ENCODE results near the gene RDX.
"Not testable (repeated sequence)": the region's sequence is repeated elsewhere in the genome, so short reads cannot be mapped to it uniquely, and the experiment has no call there.

The RDX gene

DNA sequence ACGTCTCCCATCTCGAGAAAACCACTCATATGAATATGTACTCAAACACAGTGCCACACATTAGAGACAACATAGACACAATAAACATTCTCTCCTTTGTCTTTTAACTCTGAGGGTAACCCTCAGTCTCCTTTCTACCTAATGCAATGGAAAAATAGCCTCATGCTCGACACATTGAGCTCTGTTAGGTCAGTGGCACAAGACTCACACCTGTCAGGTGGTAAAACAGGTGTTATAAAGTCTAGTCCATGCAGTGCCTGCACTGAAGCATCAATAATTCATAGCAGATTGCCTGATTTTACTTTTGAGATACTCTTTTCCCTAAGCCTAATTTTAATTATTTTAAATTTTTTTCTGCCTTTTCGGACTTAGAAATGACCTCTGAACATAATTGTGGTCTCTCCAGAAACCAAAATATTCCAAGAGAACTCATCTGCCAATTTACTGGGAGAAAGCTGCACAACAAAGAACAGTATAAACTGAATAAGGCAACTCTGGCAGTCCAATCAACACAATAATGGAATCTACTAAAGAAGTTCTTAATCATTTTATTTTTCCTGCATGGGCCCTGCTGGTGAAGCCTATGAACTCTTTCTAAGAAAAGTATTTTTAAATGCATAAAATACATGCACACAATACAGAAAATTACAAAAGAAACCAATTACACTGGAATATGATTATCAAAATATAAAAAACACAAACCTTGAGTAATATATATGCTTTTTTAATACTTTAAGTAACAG is 9.9 kb downstream of the RDX start:
- Histone ChIP-seq H3K4me2 (ENCODE audit: insufficient read depth, low read length) (no peak overlapping the region), H4K20me1 (ENCODE audit: insufficient read depth, low read length) (no peaks in the 10 kb centered on the region), H3K79me2 (ENCODE audit: insufficient read depth, low read length) (no peaks in the 10 kb centered on the region)

DNA sequence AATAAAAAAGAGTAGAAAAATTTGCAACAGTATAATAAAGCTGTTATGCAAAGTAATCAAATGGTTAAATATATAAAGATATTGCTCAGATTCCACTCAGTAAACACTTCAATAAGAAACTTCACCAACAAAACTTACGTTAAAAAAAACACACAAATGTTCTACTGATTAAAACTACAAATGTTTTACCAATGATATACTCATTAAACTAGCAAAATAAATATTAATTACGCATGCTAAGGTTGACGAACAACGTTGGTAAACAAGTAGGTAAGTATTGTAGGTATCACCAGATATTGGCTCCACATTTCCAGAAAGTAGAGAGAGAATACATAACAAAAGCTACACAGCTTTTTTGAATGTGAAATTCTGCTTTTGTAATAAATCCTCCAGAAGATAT is 12.6 kb downstream of the RDX start:
- H2AFZ ChIP-seq (ENCODE audit: low read depth, low read length): no peak overlapping the region
- no peaks in the 10 kb centered on the region for H3K36me3 ChIP-seq (ENCODE audit: insufficient read depth, low read length)
- DNase-seq (no peak), ATAC-seq (ENCODE audit: insufficient read depth, low read depth) (no peak)
- H3K79me2 ChIP-seq (ENCODE audit: insufficient read depth, low read length): no peaks in the 10 kb centered on the region
- no peak for TF ChIP-seq EZH2 (IDR thresholded peaks at IDR 0.05; ENCODE audit: borderline replicate concordance, low read depth, low read length, severe bottlenecking)
- TF ChIP-seq, protein P1, sequence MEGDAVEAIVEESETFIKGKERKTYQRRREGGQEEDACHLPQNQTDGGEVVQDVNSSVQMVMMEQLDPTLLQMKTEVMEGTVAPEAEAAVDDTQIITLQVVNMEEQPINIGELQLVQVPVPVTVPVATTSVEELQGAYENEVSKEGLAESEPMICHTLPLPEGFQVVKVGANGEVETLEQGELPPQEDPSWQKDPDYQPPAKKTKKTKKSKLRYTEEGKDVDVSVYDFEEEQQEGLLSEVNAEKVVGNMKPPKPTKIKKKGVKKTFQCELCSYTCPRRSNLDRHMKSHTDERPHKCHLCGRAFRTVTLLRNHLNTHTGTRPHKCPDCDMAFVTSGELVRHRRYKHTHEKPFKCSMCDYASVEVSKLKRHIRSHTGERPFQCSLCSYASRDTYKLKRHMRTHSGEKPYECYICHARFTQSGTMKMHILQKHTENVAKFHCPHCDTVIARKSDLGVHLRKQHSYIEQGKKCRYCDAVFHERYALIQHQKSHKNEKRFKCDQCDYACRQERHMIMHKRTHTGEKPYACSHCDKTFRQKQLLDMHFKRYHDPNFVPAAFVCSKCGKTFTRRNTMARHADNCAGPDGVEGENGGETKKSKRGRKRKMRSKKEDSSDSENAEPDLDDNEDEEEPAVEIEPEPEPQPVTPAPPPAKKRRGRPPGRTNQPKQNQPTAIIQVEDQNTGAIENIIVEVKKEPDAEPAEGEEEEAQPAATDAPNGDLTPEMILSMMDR (IDR thresholded peaks at IDR 0.05; ENCODE audit: borderline replicate concordance, extremely low read depth, low read length, poor library complexity, severe bottlenecking): no peak
- no peaks in the 10 kb centered on the region for H3K4me1 ChIP-seq (ENCODE audit: insufficient read depth, low read length)
- H4K20me1 ChIP-seq (ENCODE audit: insufficient read depth, low read length): no peaks in the 10 kb centered on the region
- H3K9me3 ChIP-seq (ENCODE audit: insufficient read depth, low read length, severe bottlenecking): no peaks in the 10 kb centered on the region
- no peak overlapping the region for H3K9ac ChIP-seq (ENCODE audit: low read depth, low read length)
- H3K27me3 ChIP-seq (ENCODE audit: insufficient read depth, low read length, poor library complexity): no peaks in the 10 kb centered on the region
- H3K4me3 ChIP-seq (ENCODE audit: low read depth in 1 of 2, low read length in 2 of 2): no peak overlapping the region
- H3K4me2 ChIP-seq (ENCODE audit: insufficient read depth, low read length): no peak overlapping the region
- no peak overlapping the region for H3K27ac ChIP-seq (ENCODE audit: low read length)

More for the DNA sequence above, 9.9 kb downstream of the RDX start:
- H3K4me3 ChIP-seq (ENCODE audit: low read depth in 1 of 2, low read length in 2 of 2): no peak overlapping the region
- TF ChIP-seq, protein P1 (IDR thresholded peaks at IDR 0.05; ENCODE audit: borderline replicate concordance, extremely low read depth, low read length, poor library complexity, severe bottlenecking): no peak
- TF ChIP-seq EZH2 (IDR thresholded peaks at IDR 0.05; ENCODE audit: borderline replicate concordance, low read depth, low read length, severe bottlenecking): no peak
- no peaks in the 10 kb centered on the region for H3K4me1 ChIP-seq (ENCODE audit: insufficient read depth, low read length)
- H3K27me3 ChIP-seq (ENCODE audit: insufficient read depth, low read length, poor library complexity): no peaks in the 10 kb centered on the region
- no peak overlapping the region for H3K9ac ChIP-seq (ENCODE audit: low read depth, low read length)
- H3K27ac ChIP-seq (ENCODE audit: low read length): no peak overlapping the region
- H3K36me3 ChIP-seq (ENCODE audit: insufficient read depth, low read length): no peaks in the 10 kb centered on the region
- no peak for ATAC-seq (ENCODE audit: insufficient read depth, low read depth)
- no peaks in the 10 kb centered on the region for H3K9me3 ChIP-seq (ENCODE audit: insufficient read depth, low read length, severe bottlenecking)
- H2AFZ ChIP-seq (ENCODE audit: low read depth, low read length): no peak overlapping the region
- no peak for DNase-seq

DNA sequence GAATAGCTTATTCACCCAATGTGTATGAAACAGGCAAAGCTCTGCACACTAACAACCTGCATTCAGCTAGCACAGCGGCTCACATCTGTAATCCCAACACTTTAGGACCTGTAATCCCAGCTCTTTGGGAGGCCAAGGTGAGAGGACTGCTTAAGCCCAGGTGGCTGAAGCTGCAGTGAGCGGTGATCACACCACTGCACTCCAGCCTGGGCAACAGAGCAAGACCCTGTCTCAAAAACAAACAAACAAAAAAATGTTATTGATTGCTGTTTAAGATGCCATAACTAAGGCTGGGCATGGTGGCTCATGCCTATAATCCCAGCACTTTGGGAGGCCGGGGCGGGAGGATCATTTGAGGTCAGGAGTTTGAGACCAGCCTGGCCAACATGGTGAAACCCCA is 15.8 kb downstream of the RDX start:
- H3K27me3 ChIP-seq (ENCODE audit: insufficient read depth, low read length, poor library complexity); H3K4me2 ChIP-seq (ENCODE audit: insufficient read depth, low read length); H3K27ac ChIP-seq (ENCODE audit: low read length); DNase-seq; H2AFZ ChIP-seq (ENCODE audit: low read depth, low read length); H3K4me1 ChIP-seq (ENCODE audit: insufficient read depth, low read length); H3K9me3 ChIP-seq (ENCODE audit: insufficient read depth, low read length, severe bottlenecking); H4K20me1 ChIP-seq (ENCODE audit: insufficient read depth, low read length); H3K79me2 ChIP-seq (ENCODE audit: insufficient read depth, low read length); H3K4me3 ChIP-seq (ENCODE audit: low read depth in 1 of 2, low read length in 2 of 2); H3K36me3 ChIP-seq (ENCODE audit: insufficient read depth, low read length); H3K9ac ChIP-seq (ENCODE audit: low read depth, low read length); ATAC-seq (ENCODE audit: insufficient read depth, low read depth): not testable (repeated sequence)

DNA sequence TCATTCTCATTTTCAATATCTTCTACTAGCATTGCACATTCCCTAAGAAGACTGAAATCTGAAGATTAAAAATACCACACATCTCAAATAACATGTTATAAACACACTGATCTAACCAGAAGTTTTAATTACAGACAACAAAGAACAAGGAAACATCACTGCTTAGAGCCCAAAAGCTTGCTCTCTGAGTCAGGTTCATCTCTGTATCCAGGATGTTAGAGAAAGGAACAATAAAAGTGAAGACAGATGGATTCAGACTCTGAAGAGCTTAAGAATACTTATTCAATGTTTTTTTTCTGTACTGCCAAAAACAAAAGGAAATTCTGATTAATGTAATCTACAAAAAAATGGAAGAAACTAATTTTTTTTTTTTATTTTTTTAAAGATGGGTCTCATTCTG is 16.5 kb downstream of the RDX start:
- Histone ChIP-seq H4K20me1 (ENCODE audit: insufficient read depth, low read length) (no peaks in the 10 kb centered on the region), H3K27me3 (ENCODE audit: insufficient read depth, low read length, poor library complexity) (no peaks in the 10 kb centered on the region), H3K4me1 (ENCODE audit: insufficient read depth, low read length) (no peaks in the 10 kb centered on the region), H3K27ac (ENCODE audit: low read length) (no peak overlapping the region), H3K79me2 (ENCODE audit: insufficient read depth, low read length) (no peaks in the 10 kb centered on the region), H3K4me2 (ENCODE audit: insufficient read depth, low read length) (no peak overlapping the region), H3K9ac (ENCODE audit: low read depth, low read length) (no peak overlapping the region), H3K9me3 (ENCODE audit: insufficient read depth, low read length, severe bottlenecking) (no peaks in the 10 kb centered on the region), H2AFZ (ENCODE audit: low read depth, low read length) (no peak overlapping the region), H3K4me3 (ENCODE audit: low read depth in 1 of 2, low read length in 2 of 2) (no peak overlapping the region), H3K36me3 (ENCODE audit: insufficient read depth, low read length) (no peaks in the 10 kb centered on the region)
- ATAC-seq (ENCODE audit: insufficient read depth, low read depth) (no peak), DNase-seq (no peak)
- TF ChIP-seq, protein P1 (IDR thresholded peaks at IDR 0.05; ENCODE audit: borderline replicate concordance, extremely low read depth, low read length, poor library complexity, severe bottlenecking): no peak
- TF ChIP-seq EZH2 (IDR thresholded peaks at IDR 0.05; ENCODE audit: borderline replicate concordance, low read depth, low read length, severe bottlenecking): no peak

Measured in DND-41 (cell line).